ENCODE measurements around the gene SLC16A12.
"Not testable (repeated sequence)": the region's sequence is repeated elsewhere in the genome, so short reads cannot be mapped to it uniquely, and the experiment has no call there.

Gene SLC16A12

DNA sequence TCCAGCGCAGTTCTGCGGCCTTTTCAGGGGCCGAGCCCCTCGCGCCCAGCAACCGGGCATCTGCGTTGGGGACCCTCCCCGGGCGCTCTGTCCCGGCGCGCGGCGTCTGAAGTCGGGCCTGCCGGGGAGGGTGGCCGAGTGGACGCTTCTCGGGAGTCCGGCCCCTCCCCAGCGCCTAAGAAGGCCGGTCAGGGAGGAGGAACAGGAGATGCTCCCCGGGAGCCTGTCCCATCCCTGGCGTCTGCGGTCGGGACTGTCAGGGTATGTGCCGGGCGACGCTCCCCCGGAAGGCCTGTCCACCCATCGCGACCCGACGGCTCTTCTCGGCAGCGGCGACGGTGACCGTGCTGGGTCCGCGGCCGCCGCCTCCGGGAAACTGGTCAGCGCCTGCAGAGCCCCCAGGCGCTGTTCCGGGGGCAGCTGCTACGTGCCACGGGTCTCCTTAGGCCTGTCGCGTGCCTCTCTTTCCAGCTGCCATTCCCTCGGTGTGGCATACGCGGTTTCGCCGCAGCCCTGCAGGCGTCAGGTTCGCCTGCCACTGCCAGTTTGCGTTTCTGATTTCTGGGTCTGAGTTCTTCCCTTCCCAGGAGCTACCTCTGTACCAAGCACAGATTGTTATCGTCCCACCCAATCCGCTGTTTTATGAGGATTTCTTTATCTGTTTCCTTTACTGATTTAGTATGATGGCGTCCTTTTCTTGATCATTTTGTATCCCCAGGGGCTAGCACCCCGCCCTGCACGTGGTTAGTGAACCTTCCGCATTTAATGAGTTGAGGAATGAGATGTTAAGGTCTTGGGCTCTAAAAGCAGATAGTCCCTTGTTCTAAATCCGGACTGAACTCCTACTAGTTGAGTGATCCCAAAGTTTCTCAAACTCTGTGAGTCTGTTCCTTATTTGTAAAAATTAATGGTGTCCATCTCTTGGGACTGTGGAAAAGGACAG, 120.2 kb downstream of the SLC16A12 start:
- DNase-seq: peak; percentile 31

GRCh38 chr10:89414146-89414878, 121.1 kb downstream of the SLC16A12 start, which contains the start of gene IFIT5:
Gene IFIT5 (plus strand): TSS chr10:89414568. CDS start chr10:89414799, 231 bp downstream.
- DNase-seq: peak; percentile 51

DNA sequence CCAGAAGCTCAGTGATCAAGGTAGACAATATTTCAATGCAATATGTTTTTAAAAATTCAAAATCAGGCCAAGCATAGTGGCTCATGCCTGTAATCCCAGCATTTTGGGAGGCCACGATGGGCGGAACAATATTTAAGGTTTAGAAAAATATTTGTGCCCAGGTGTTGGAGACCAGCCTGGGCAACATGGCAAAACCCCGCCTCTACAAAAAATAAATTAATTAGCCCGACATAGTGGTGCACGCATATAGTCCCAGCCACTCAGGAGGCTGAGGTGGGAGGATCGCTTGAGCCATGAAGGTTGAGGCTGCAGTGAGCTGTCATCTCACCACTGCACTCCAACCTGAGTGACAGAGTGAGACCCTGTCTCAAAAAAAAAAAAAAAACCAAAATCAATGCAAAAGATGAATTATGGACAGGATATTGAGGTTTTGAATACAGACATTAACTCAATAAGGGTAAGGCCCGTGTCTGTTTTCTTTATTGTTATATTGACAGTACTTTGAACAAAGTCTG, 121.9 kb downstream of the SLC16A12 start:
- DNase-seq: no peak

- DNase-seq: not testable (repeated sequence)
These were observed 123.1 kb downstream of the SLC16A12 start for GRCh38 chr10:89412276-89412675.

- DNase-seq: not testable (repeated sequence)
These were observed 124.3 kb downstream of the SLC16A12 start for GRCh38 chr10:89411135-89411534.

DNA sequence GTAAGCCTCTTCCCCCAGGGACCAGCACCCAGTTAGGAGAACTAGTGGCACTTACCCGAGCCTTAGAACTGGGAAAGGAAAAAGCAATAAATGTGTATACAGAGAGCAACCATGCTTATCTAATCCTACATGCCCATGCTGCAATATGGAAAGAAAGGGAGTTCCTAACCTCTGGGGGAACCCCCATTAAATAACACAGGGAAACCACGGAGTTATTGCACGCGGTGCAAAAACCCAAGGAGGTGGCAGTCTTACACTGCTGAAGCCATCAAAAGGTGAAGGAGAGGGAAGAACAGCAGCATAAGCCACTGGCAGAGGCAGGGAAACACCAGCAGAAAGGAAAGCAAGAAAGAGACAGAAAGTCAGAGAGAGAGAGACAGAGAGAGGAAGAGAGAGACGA, 124.8 kb downstream of the SLC16A12 start:
- not testable (repeated sequence) for DNase-seq

GRCh38 chr10:89409282-89409681, 126.1 kb downstream of the SLC16A12 start:
- DNase-seq: not testable (repeated sequence)

DNA sequence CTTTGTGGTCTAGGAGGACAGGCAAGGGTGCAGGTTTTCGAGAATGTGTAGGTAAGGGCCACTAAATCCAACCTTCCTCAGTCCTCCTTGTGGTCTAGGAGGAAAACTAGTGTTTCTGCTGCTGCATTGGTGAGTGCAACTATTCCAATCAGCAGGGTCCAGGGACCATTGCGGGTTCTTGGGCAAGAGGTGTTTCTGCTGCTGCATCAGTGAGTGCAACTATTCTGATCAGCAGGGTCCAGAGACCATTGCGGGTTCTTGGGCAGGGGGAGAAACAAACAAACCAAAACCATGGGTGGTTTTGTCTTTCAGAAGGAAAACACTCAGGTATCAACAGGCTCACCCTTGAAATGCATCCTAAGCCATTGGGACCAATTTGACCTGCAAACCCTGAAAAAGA, 127.6 kb downstream of the SLC16A12 start:
- not testable (repeated sequence) for DNase-seq

DNA sequence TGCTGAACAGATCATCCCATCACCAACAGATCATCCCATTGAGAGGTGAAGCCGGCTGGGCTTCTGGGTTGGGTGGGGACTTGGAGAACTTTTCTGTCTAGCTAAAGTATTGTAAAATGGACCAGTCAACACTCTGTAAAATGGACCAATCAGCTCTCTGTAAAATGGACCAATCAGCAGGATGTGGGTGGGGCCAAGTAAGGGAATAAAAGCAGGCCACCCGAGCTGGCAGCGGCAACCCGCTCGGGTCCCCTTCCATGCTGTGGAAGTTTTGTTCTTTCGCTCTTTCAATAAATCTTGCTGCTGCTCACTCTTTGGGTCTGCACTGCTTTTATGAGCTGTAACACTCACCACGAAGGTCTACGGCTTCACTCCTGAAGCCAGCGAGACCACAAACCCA, 129.2 kb downstream of the SLC16A12 start:
- not testable (repeated sequence) for DNase-seq

GRCh38 chr10:89404104-89405047, 131.0 kb downstream of the SLC16A12 start:
- DNase-seq: no peak

GRCh38 chr10:89403043-89403442, 132.4 kb downstream of the SLC16A12 start:
- no peak for DNase-seq

DNA sequence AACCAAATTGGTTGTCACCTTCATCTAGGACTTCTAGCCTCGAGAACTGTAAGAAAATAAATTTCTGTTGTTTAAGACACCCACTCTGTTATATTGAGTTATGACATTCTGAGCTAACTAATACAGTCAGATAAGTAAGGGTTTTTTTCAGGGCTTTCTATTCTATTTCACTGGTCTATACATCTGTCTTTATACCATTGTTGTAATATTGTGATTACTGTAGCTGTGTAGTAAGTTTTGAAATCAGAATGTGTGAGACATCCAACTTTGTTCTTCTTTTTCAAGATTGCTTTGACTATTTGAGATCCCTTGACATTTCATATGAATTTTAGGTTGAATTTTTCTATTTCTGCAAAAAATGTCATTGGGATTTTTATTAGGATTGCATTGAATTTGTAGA, 135.4 kb downstream of the SLC16A12 start:
- no peak for DNase-seq

GRCh38 chr10:89398003-89398749, 137.2 kb downstream of the SLC16A12 start:
- DNase-seq: no peak

DNA sequence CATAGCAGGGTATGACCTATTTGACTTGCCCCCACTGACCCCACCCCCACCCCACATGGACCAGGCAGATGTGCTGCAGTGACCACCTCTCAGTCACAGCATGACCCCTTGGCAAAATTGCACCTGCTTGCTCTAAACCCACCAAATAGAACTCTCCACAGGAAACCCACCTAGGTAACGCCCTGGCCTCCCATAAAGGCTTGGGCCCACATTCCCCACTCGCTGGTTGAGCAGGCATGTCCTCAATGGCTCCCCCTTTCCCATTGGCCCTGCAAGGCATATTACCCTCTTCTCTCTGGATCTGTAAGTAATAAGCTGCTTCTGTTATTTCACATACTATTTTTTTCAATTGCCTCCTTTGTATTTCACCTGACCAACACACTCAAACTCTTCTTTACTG, 140.3 kb downstream of the SLC16A12 start:
- DNase-seq: no peak

- DNase-seq: no peak
These were observed 141.5 kb downstream of the SLC16A12 start for GRCh38 chr10:89393898-89394297.

DNA sequence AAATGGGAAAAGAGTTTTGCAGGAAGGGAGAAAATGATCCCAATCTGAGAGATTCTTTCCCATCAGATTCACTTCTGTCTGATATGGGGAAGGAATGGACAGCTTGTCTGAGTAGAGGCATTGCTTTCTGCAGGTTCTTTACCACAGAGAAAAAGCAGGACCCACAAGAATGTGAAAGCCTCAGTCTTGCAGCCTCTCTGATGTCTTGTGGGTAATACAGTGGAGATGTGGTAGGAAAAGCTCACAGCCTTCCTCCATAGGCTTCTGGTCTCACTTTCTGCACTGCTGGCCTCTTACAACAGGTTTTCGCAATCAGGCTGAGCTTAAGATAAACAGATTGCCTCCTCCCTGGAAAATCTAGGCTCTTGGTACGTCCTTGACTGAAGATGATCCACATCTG, 142.4 kb downstream of the SLC16A12 start:
- DNase-seq: no peak

DNA sequence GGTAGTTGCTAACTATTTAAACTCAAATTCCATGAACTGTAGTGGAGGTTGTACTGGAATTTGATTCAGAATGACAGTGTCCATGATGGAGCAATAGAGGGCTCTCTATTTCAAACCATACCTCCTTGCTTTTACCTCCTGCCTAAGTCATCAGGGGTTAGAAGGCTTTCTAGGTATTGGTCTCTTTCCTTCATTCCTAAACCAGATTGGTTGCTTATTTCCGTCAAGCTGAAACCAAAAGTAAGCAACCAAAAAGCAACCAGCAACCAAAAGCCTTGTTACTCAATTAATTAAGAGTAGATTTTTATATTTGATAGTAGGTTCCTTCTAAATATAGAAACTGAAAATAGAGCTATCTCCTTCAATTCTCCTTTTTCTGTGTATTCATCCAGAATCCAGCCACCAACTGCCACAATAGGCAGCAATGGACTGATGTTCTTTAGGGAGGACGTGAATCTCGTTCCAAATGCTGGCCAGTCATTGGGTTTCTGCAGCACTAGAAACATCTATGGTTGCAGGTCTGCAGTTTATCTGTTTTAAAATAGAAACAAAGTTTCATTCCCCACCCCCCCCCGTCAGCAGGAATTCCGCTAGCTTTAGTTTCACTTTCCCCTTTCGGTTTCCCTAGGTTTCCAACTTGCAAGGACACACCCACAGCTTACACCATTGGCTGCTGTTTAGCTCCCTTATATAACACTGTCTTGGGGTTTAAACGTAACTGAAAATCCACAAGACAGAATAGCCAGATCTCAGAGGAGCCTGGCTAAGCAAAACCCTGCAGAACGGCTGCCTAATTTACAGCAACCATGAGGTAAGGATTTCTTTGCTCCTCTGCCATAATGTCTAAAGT, 143.3 kb downstream of the SLC16A12 start, which contains the start of gene IFIT1:
TSS of gene IFIT1 (plus strand) at position 717 of the 850 bp plus-strand sequence. CDS start at position 807, 90 bp downstream.
- DNase-seq: no peak

DNA sequence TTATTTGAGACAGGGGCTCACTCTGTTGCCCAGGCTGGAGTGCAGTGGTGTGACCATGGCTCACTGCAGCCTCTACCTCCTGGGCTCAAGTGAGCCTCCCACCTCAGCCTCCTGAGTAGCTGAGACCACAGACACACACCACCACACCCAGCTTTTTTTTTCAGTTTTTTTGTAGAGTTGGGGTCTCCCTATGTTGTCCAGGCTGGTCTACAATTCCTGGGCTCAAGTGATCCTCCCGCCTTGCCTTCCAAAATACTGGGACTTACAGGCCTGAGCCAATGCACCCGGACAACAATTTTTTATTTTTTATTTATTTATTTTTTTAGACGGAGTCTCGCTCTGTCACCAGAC, 144.2 kb downstream of the SLC16A12 start:
- DNase-seq: not testable (repeated sequence)

DNA sequence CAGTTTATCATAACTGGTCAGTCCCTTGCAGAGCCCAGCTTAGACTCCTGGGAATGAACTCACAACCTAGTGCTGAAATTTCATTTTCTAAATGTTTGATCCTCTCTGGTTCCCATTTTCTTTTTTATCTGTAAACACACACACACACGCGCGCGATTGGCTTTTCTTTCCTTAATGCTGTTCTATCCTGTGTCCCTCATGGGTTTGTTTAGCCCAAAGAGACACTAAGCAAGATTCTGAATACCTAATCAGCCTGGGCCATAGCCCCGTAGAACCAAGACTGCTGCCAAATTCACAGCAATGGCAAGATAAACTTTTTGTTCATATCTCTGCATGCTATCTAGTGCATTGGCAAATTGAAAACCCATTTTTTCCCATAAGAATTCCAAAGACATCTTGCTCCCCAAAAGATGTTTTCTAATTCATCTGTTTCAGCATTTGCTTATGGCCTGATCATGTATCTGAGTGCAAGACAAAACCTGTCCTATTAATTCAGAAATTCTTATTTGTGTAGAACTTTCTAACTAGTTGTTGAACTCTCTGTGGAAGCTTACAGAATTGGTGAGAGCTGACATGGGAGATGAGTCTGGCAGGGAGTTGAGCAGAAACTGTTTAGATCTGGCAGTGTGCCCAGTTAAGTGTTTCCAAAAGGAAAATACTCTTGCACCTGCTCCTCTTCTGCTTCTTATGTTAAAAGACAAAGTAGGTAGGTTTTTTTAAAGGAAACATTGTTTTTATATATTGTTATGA, 144.7 kb downstream of the SLC16A12 start:
- no peak for DNase-seq

GRCh38 chr10:89389254-89389653, 146.1 kb downstream of the SLC16A12 start:
- DNase-seq: no peak
